Breast epithelium (tissue), 3 donors: ENCODE data around the gene UCN3.

ENCODE experiments used
- CTCF ChIP-seq, 3 donors: fragments of 450-650 bp; IDR thresholded peaks; one replicate each; pipeline ENCODE4 v1.5.1; 2016 to 2017; ENCODE audit warnings: antibody characterized with exemption in 3 of 3, mild to moderate bottlenecking in 3 of 3, moderate library complexity in 3 of 3
- POLR2A ChIP-seq: fragments of 450-650 bp; IDR thresholded peaks from one replicate; pipeline ENCODE4 v1.6.1; 2016; ENCODE audit warnings: antibody characterized with exemption, mild to moderate bottlenecking, moderate library complexity
- POLR2AphosphoS5 ChIP-seq, 3 donors: sonication (generic); formaldehyde crosslinking; IDR thresholded peaks; one replicate each; pipeline ENCODE4 v1.6.1; 2017; ENCODE audit warnings: antibody characterized with exemption in 3 of 3

GRCh38 chr10:5416981-5417380 is 52.2 kb downstream of the UCN3 start:
- TF ChIP-seq POLR2A, result no peak
- no peak for TF ChIP-seq CTCF (IDR thresholded peaks at IDR 0.05)
- TF ChIP-seq POLR2AphosphoS5 (IDR thresholded peaks at IDR 0.05), result no peak
